D341Med (cell line): ENCODE results near the gene WFIKKN1.
"Not testable (repeated sequence)": the region's sequence is repeated elsewhere in the genome, so short reads cannot be mapped to it uniquely, and the experiment has no call there.

Experiments used
- DNase-seq: peaks from one replicate; pipeline ENCODE4 v3.0.0; 2012; ENCODE audit warnings: low spot score

WFIKKN1 gene

GRCh38 chr16:595942-596735 is 34.6 kb upstream of the WFIKKN1 start:
- DNase-seq = no peak

DNA sequence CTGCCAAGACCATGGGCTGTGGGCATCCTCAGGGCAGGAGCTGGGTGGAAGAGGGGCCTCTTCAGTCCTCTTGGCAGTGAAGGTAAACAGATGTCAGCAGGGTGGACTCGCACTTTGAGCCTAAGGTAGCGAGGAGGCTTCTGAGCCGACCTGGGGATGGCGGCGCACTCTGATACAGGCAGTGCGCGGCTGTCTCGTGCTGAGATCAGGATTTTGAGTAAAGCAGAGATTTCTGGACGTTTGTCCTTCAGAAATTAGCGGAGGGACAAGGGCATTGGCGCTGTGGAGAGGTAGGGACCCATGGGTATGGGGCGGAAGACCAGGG is 34.1 kb upstream of the WFIKKN1 start:
- DNase-seq = no peak

DNA sequence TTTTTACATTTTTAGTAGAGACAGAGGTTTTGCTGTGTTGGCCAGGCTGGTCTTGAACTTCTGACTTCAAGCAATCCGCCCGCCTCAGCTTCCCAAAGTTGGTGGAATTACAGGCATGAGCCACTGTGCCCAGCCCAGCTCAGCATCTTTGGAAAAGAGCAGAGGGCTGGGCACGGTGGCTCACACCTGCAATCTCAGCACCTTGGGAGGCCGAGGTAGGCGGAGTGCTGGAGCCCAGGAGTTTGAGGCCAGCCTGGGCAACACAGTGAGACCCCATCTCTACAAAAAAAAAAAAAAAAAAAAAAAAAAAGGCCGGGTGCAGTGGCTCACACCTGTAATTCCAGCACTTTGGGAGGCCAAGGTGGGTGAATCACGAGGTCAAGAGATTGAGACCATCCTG is 33.1 kb upstream of the WFIKKN1 start:
- not testable (repeated sequence) for DNase-seq

DNA sequence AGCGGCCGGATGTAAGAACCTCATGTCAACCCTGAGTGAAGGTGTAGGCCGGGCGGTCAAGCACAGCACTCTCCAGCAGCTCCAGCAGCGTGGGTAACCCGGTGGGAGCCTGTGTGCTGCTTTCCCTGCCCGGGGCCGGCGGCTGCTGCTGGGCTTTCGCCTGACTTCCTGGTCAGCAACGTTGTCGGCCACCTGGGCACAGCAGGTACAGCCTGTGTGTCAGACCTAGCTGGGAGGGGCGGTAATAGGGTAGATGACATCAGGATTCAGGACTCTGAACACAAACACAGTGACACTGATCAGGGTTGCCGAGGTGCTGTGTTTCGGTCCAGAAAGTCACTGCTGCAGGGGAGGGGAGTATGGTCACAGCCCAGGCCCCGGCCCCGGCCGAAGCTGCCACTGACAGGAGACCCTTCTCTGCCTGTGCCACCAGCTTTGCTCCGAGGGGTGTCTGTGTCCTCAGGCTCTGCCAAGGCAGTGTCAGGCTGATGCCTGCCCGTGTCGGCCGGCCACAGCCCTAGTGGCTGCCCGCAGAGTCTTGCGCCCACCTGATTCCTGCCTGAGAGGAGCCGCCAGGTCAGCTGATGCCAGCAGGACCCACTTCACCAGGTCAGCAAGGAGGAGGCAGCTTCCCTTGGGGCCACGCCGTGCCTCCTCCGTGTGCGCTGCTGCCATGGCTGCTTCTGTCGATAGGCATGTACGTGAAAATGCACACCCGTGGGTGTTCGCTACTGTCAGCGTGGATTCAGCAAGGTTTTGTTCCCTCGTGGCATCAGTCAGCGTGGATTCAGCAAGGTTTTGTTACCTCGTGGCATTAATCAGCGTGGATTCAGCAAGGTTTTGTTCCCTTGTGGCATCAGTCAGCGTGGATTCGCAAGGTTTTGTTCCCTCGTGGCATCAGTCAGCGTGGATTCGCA is 31.7 kb upstream of the WFIKKN1 start:
- DNase-seq = no peak

GRCh38 chr16:600781-601180 is 30.0 kb upstream of the WFIKKN1 start:
- peak; percentile 72 for DNase-seq

DNA sequence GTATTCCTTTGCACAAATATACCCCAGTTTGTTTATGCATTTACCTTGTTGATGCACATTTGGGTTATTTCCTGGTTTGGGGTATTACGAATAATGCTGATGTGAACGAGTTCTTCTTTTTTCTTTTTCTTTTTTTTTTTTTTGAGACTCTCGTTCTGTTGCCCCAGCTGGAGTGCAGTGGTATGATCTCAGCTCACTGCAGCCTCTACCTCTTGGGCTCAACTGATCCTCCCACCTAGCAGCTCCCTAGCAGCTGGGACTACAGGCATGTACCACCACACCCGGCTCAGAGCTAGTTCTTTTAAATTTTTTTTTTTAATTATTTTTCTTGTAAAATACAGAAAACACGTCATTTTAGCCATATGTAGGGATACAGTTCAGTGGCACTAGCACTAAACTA is 26.9 kb upstream of the WFIKKN1 start:
- no peak for DNase-seq

DNA sequence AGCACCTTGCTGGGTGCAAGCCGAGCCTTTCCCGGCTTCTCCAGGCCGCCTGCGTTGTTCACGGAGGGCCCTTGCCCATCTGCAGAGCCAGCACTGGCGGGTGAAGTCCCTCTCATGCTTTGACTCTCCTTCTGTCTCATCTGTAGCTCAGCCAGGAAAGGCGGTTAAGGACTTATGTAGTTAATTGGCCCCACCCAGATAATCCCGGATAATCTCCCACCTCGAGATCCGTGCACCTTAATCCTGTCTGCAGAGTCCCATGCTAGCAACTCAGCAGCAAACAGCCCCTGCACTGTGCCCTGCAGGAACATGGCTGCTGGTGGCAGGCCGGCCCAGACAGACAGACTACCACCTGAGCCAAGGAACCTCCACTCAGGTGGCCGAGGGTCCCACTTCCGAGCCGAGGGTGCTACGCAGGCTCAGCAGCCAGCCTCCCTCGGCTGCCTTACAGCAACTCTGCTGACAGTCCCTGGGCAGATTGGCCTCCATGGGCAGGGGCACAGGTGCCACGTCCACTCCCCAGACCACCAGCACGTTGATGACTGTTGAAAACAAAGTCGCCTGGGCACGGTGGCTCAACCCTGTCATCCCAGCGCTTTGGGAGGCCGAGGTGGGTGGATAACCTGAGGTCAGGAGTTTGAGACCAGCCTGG is 24.0 kb upstream of the WFIKKN1 start:
- DNase-seq = peak; percentile 82

GRCh38 chr16:608019-608418 is 22.8 kb upstream of the WFIKKN1 start:
- DNase-seq = no peak

- DNase-seq = no peak
These were observed 21.5 kb upstream of the WFIKKN1 start for GRCh38 chr16:609316-609715.

- no peak for DNase-seq
These were observed 20.8 kb upstream of the WFIKKN1 start for GRCh38 chr16:609984-610383.

- DNase-seq = peak; percentile 90
These were observed 20.0 kb upstream of the WFIKKN1 start for GRCh38 chr16:610513-611381.

DNA sequence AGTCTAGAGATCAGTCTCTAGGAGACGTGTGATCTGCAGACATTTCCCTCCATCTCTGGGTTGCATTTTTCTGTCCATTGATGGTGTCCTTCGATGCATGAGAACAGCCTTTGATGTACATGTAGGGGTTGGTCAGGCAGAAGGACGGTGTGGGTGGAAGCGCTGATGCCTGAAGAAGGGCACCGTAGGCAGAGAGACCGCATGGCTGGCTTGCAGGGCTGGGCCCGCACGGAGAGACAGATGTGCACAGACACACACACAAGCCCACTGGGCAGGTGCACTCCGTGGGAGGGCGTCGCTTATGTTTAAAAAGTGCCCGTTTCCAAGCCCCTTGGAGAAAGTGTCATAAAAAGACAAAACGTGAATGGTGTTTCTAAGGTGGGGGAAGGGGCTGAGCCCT is 15.7 kb upstream of the WFIKKN1 start:
- DNase-seq = no peak

DNA sequence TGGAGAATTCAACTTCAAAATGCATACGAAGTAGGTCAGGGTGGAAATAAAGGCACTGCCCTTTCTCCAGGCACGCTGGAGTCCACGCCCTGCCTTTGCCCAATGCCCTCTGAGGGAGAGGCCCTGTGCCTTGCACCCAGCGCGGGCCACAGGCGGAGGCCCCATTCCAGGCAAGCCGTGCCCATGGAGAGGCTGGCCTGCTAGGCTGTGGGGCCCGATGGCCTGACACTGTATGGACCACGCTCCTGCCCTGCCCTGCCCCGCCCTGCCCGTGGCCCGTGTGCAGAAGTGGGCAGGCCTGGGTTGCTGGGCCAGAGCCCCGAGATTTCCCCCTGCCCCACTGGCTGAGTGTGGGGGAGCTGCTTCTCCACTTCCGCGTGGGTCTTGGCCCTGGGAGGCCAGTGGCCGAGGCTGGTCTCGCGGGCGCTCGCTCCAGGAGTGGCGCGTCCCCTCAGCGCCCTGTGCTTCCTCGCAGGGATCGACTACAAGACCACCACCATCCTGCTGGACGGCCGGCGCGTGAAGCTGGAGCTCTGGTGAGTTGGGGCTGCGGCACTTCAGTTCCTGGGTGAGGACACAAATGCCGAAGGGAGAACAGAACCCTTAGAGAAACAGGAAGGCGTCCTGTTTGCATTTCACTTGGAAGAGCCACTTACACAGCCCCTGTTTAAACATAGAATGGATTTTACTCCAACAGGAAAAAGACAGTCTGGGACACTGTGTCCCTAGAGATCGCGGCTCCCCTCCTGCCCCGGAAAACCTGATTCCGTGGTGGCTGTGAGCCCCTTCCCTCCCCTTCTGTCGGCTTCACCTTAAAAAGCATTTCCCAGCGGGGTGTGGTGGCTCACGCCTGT is 13.8 kb upstream of the WFIKKN1 start:
- no peak for DNase-seq

GRCh38 chr16:617855-618254 is 12.9 kb upstream of the WFIKKN1 start:
- peak; percentile 55 for DNase-seq

DNA sequence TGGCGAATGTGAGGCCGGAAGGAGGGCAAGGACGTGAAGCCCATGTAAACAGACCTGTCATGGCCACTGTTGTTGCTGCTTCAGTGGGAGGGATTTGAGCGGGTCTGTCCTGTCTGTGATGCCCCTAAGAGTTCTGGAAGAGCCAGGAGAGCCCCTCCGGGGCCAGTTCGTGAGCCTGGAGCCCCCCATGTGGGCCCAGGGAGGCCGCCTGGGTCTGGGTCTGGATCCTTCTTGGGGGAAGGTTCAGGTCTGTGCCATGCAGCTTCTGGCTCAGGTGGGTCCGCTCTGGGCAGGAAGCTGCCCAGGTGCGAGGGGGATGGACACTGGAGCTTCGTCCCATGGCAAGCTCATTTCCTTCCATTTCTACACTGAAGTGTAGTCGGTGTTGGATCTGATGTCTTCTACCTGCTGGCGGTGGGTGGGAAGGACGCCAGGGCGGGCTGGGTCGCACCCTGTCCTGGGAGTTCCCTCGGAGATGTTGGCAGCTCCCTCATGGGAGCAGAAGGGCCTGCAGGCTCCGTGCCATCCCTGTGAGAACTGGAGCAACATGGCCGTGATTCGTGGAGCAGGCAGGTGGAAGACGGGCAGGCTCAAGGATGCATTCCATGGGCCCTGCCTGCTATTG is 11.2 kb upstream of the WFIKKN1 start:
- DNase-seq = no peak

- DNase-seq = no peak
These were observed 9.9 kb upstream of the WFIKKN1 start for GRCh38 chr16:620700-621525.

GRCh38 chr16:621526-622105 is 9.2 kb upstream of the WFIKKN1 start:
- DNase-seq = no peak

- no peak for DNase-seq
These were observed 7.9 kb upstream of the WFIKKN1 start for GRCh38 chr16:622920-623280.

- DNase-seq = no peak
These were observed 6.2 kb upstream of the WFIKKN1 start for GRCh38 chr16:624526-625070.
